GM12878 (cell line): ENCODE results near the gene IFNK.

Experiments
- ASH2L ChIP-seq: fragments of 300-600, 200-600 bp; sonication (generic); IDR thresholded peaks from 2 replicates; pipeline ENCODE4 v1.6.1; 2017; ENCODE audit warnings: low read depth, mild to moderate bottlenecking, borderline replicate concordance
- TF ChIP-seq, protein P1 (sequence below), 3 experiments: IDR thresholded peaks in 2 of 3; conservative IDR thresholded peaks in 1 of 3; 2 replicates each; pipeline ENCODE4 v1.5.1; 2011; ENCODE audit warnings: low read depth in 3 of 3, low read length in 3 of 3, mild to moderate bottlenecking in 3 of 3, control low read depth in 2 of 3, moderate library complexity in 2 of 3, inconsistent platforms in 1 of 3, mixed read lengths in 1 of 3; ENCODE audit not compliant: control insufficient read depth in 2 of 3, insufficient read depth in 1 of 3; ENCODE audit errors: extremely low read depth in 1 of 3

DNA sequence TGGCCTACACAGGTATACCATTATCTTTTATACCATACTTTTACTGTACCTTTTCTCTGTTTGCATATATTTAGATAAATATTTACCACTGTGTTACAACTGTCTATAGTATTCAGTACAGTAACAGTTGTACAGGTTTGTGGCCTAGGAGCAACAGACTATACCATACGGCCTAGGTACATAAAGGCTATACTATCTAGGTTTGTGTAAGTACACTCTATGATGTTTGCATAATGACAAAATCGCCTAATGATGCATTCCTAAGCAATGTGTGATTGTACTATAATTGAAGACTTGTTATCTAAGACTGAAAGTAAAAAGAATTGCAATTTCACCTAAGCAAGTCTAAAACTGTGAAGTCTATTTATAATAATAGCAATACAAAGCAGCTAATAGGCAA, 45.3 kb downstream of the IFNK start:
- TF ChIP-seq, protein P1, sequence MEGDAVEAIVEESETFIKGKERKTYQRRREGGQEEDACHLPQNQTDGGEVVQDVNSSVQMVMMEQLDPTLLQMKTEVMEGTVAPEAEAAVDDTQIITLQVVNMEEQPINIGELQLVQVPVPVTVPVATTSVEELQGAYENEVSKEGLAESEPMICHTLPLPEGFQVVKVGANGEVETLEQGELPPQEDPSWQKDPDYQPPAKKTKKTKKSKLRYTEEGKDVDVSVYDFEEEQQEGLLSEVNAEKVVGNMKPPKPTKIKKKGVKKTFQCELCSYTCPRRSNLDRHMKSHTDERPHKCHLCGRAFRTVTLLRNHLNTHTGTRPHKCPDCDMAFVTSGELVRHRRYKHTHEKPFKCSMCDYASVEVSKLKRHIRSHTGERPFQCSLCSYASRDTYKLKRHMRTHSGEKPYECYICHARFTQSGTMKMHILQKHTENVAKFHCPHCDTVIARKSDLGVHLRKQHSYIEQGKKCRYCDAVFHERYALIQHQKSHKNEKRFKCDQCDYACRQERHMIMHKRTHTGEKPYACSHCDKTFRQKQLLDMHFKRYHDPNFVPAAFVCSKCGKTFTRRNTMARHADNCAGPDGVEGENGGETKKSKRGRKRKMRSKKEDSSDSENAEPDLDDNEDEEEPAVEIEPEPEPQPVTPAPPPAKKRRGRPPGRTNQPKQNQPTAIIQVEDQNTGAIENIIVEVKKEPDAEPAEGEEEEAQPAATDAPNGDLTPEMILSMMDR (IDR thresholded peaks at IDR 0.05 in 2 of 3, conservative IDR thresholded peaks at IDR 0.05 in 1 of 3; ENCODE audit: control insufficient read depth in 2 of 3, extremely low read depth in 1 of 3, insufficient read depth in 1 of 3, low read depth in 3 of 3, low read length in 3 of 3): no peak
- TF ChIP-seq ASH2L: no peak
